AG09319 (cell line): ENCODE results near the gene PPM1B.

ENCODE experiments used
- DNase-seq: peaks from one replicate; pipeline ENCODE4 v3.0.0-alpha.2; 2010; ENCODE audit warnings: low read depth; ENCODE audit errors: extremely low read depth
- TF ChIP-seq, protein P1 (sequence below): IDR thresholded peaks from 2 replicates; pipeline ENCODE4 v1.5.1; 2011; ENCODE audit warnings: low read depth, mild to moderate bottlenecking, inconsistent platforms, low read length, moderate library complexity

Gene PPM1B

DNA sequence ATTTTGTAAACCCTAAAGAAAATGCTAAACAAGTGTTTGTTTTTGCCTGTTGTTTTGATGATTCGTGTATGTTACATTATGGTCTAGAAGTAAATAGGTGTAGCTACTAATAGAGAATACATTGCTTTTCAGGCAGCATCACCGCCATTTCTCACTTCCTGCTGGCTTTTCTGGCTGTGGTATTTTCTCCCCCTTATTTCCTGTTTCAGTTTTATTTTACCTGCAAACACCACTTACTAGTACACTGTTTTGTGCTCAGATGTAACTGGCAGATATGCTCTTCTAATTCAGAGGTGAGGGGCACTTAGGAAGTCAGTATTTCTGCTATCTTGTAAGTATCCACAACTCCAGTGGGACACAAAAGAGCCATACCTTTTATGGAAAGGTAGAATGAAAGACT lies 68.5 kb downstream of the PPM1B start:
- DNase-seq: no peak
- TF ChIP-seq, protein P1, sequence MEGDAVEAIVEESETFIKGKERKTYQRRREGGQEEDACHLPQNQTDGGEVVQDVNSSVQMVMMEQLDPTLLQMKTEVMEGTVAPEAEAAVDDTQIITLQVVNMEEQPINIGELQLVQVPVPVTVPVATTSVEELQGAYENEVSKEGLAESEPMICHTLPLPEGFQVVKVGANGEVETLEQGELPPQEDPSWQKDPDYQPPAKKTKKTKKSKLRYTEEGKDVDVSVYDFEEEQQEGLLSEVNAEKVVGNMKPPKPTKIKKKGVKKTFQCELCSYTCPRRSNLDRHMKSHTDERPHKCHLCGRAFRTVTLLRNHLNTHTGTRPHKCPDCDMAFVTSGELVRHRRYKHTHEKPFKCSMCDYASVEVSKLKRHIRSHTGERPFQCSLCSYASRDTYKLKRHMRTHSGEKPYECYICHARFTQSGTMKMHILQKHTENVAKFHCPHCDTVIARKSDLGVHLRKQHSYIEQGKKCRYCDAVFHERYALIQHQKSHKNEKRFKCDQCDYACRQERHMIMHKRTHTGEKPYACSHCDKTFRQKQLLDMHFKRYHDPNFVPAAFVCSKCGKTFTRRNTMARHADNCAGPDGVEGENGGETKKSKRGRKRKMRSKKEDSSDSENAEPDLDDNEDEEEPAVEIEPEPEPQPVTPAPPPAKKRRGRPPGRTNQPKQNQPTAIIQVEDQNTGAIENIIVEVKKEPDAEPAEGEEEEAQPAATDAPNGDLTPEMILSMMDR: no peak

DNA sequence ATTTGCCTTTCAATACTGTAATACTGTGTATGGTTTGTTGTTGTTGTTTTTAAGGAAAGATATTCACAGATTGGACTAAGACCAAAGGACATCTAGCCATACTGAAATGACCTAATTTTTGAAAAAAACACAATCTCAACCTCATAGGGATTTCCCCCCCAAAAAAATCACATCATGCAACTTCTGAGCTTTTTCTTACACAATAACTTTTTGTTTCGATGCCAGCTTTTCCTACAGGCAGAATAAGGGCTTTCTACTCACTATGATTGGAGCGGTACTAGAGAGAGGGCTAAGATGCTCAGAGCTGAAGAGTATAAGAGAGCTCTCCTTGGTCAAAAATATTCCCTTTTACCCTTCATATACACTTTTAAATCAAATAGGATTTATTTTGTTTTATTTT lies 74.2 kb downstream of the PPM1B start:
- TF ChIP-seq, protein P1: no peak
- DNase-seq: no peak

DNA sequence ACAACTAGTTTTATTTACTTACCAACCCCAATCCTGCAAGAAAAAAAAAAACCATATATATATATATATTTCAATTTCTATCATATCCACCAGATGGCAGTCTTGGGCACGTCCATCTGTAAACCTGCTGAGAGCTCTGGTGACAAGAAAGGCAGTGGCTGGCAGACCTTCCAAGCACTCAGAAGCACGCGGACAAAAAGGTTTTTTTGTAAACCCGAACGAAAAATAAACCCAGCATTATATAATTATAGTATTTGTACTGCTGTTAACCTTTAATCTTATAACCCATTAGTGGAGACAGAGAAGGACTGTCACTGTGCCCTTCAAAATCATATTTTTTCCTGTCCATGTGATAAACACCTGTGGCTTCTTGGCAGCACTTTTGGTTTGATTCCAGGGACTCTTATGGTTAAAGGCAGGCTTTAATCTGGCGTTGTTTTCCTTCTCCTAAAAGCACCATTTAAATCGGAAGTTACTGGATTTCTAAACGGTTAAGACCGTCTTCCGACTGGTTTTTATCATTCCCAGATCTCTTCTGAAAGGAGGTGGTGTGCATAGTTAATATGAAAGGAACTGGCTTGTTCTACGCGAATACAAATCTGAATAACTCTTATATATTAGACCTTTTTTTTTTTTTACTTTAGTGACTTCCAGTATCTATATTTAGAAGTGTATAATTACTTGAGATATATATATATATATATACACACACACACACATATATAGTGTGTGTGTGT lies 75.6 kb downstream of the PPM1B start:
- peak; percentile 49 for DNase-seq
- TF ChIP-seq, protein P1: peak; percentile 48

DNA sequence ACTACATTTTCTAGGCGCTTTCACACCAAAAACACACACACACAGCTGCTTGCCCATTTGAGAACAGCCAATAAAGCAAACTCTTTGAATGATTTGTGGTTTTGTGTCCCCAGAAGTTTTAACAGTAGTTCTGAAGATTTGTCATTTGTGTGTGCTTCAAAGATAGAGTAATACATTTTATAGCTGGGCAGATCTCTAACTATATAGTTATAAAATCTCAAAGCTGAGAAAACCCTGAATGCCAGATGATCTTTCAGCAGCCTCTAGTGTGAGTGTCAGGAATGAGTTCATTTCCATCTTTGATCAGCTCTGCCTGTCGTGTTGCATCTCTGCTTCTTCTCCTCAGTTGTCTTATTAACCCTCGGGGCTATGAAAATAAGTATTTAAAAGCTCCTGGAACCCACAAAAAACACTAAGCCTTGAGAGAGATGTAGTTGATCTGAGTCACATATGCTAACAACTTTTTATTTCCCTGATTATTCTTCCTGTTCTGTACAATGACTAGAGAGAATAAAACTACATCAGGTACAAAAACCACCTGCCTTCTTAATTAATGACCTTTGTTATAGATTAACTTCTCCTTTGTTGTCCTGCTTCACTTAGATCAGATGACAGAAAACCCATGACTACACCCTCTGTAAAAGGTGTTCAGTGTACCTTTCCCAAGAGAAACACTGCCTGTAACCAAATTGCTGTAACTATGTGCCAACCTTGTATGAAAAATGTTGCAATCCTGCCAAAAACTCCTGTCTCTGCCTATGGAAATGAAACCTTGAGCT lies 76.6 kb downstream of the PPM1B start:
- DNase-seq: no peak
- TF ChIP-seq, protein P1: no peak

DNA sequence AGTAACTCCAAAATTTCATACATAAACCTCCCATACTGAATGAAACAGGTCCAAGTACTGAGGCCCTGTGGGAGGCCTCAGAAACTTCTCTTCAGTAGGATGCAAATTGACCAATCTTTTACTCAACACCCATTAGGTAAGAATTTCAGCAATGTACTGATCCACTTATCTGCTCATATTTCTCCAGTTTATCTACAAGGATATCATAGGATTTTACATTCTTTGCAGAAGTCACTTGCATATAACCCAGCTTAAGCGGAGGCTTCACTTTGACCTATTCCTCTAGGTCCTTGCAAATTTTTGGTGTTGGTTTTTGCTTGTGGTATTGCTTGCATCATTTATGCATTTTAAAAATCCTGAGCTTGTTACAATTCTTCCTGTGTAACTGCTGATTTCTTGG lies 77.8 kb downstream of the PPM1B start:
- TF ChIP-seq, protein P1: no peak
- no peak for DNase-seq

DNA sequence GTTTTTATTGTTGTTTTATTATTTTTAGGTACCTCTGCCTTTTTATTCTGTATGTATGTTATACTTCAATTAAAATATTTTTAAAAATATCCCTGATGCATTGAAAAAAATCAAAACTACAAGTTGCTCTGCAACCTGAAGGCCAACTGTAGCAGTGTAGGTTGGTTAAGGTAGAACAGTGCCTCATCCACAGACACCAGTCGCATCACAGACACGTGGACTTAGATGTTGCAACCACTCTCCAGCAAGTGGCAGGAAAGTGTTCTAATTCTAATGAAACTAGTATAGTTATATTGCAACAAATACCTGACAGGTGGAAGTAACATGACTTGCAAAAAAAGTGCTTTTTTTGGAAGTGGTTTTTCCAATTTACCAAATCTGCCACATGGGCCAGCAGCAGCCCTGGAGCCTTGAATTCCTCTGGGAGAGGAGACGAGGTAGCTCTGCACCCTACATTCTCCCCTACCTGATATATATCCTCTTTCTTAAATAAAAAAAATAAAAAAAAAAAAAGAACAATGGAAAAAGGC lies 78.2 kb downstream of the PPM1B start:
- DNase-seq: no peak

More for the DNA sequence above, 78.2 kb downstream of the PPM1B start:
- TF ChIP-seq, protein P1: no peak
